GM21737 (cell line): ENCODE data around the gene PHF23.

ENCODE experiments used
- ATAC-seq: cut with Tn5 transposase; IDR thresholded peaks from one replicate; pipeline ENCODE4 v1.9.1; 2021; ENCODE audit warnings: mild to moderate bottlenecking, moderate library complexity; ENCODE audit not compliant: unreplicated experiment

The PHF23 gene

GRCh38 chr17:7221278-7222092 lies 17.8 kb downstream of the PHF23 start:
- ATAC-seq: no peak

GRCh38 chr17:7220593-7221277 lies 18.5 kb downstream of the PHF23 start:
- no peak for ATAC-seq

- ATAC-seq: peak; percentile 52
Observed at GRCh38 chr17:7219812-7220592, 19.3 kb downstream of the PHF23 start, which contains the start of the genes ACADVL and DLG4. ACADVL (plus strand) TSS chr17:7219938; CDS start chr17:7219985, 47 bp downstream. DLG4 (minus strand) TSS chr17:7219836.

- ATAC-seq: no peak
Observed at GRCh38 chr17:7219229-7219811, 19.9 kb downstream of the PHF23 start.

- no peak for ATAC-seq
Observed at GRCh38 chr17:7218758-7219157, 20.5 kb downstream of the PHF23 start.

GRCh38 chr17:7218166-7218565 lies 21.1 kb downstream of the PHF23 start:
- ATAC-seq: no peak

- no peak for ATAC-seq
Observed at GRCh38 chr17:7217113-7217987, 21.9 kb downstream of the PHF23 start.

GRCh38 chr17:7216242-7217112 lies 22.8 kb downstream of the PHF23 start:
- ATAC-seq: no peak

- no peak for ATAC-seq
Observed at GRCh38 chr17:7215652-7216180, 23.5 kb downstream of the PHF23 start.

- no peak for ATAC-seq
Observed at GRCh38 chr17:7215136-7215638, 24.1 kb downstream of the PHF23 start.

GRCh38 chr17:7214300-7215135 lies 24.7 kb downstream of the PHF23 start:
- ATAC-seq: peak; percentile 63

GRCh38 chr17:7213895-7214299 lies 25.4 kb downstream of the PHF23 start:
- ATAC-seq: no peak

GRCh38 chr17:7211491-7212273 lies 27.6 kb downstream of the PHF23 start:
- no peak for ATAC-seq

- ATAC-seq: no peak
Observed at GRCh38 chr17:7208754-7209460, 30.4 kb downstream of the PHF23 start.

GRCh38 chr17:7208027-7208571 lies 31.2 kb downstream of the PHF23 start:
- ATAC-seq: no peak
